Ramos (cell line): Measurements from ENCODE around the gene OPN1MW3.
"Not testable (repeated sequence)": the region's sequence is repeated elsewhere in the genome, so short reads cannot be mapped to it uniquely, and the experiment has no call there.

Experiments used
- in situ Hi-C: fragments of 300-500 bp; cut with MboI; formaldehyde crosslinking; loops from one replicate; pipeline ENCODE4 v1.14.3; 2022; ENCODE audit warnings: low sequenced_read_pairs; ENCODE audit not compliant: unreplicated experiment

Gene OPN1MW3

GRCh38 chrX:154257282-154257681 is at the start of gene OPN1MW3:
TSS of gene OPN1MW3 (plus strand) at chrX:154257582. CDS start at chrX:154257620, 38 bp downstream.
- in situ Hi-C loops = not testable (repeated sequence)

GRCh38 chrX:154209670-154210418 is 47.5 kb upstream of the OPN1MW3 start:
- in situ Hi-C loops = not testable (repeated sequence)

- in situ Hi-C loops = not testable (repeated sequence)
Measured at GRCh38 chrX:154211057-154211456, 46.3 kb upstream of the OPN1MW3 start.

- in situ Hi-C loops = not testable (repeated sequence)
Measured at GRCh38 chrX:154211499-154211898, 45.9 kb upstream of the OPN1MW3 start.

GRCh38 chrX:154219456-154219855 is 37.9 kb upstream of the OPN1MW3 start, which contains the start of gene OPN1MW2:
TSS of gene OPN1MW2 (plus strand) at chrX:154219756. CDS start at chrX:154219816, 60 bp downstream.
- in situ Hi-C loops = not testable (repeated sequence)

- in situ Hi-C loops = not testable (repeated sequence)
Measured at GRCh38 chrX:154225292-154225691, 32.1 kb upstream of the OPN1MW3 start.

- in situ Hi-C loops = not testable (repeated sequence)
Measured at GRCh38 chrX:154226706-154227105, 30.7 kb upstream of the OPN1MW3 start.

- in situ Hi-C loops = not testable (repeated sequence)
Measured at GRCh38 chrX:154231443-154231842, 25.9 kb upstream of the OPN1MW3 start.

- in situ Hi-C loops = not testable (repeated sequence)
Measured at GRCh38 chrX:154233620-154234019, 23.8 kb upstream of the OPN1MW3 start.

GRCh38 chrX:154238939-154239559 is 18.3 kb upstream of the OPN1MW3 start:
- in situ Hi-C loops = not testable (repeated sequence)

- in situ Hi-C loops = not testable (repeated sequence)
Measured at GRCh38 chrX:154239982-154240503, 17.3 kb upstream of the OPN1MW3 start.

- in situ Hi-C loops = not testable (repeated sequence)
Measured at GRCh38 chrX:154247377-154248045, 9.9 kb upstream of the OPN1MW3 start.

GRCh38 chrX:154248076-154248475 is 9.3 kb upstream of the OPN1MW3 start:
- in situ Hi-C loops = not testable (repeated sequence)

- in situ Hi-C loops = not testable (repeated sequence)
Measured at GRCh38 chrX:154258711-154259110, 1.3 kb downstream of the OPN1MW3 start.

- in situ Hi-C loops = not testable (repeated sequence)
Measured at GRCh38 chrX:154263072-154263471, 5.7 kb downstream of the OPN1MW3 start.

GRCh38 chrX:154269245-154269644 is 11.9 kb downstream of the OPN1MW3 start:
- in situ Hi-C loops = not testable (repeated sequence)

GRCh38 chrX:154284489-154285338 is 27.3 kb downstream of the OPN1MW3 start:
- in situ Hi-C loops = not testable (repeated sequence)

- in situ Hi-C loops = not testable (repeated sequence)
Measured at GRCh38 chrX:154286406-154286805, 29.0 kb downstream of the OPN1MW3 start.

- in situ Hi-C loops = no loop called here
Measured at GRCh38 chrX:154294791-154295574, 37.6 kb downstream of the OPN1MW3 start, which contains the start of gene TEX28. TSS of gene TEX28 (minus strand) at chrX:154295124. CDS start at chrX:154292117, 3,007 bp downstream.
